Measurements from ENCODE around the gene RPL29.

GRCh38 chr3:52038227-52038626 is 42.5 kb upstream of the RPL29 start:
- TF ChIP-seq CTCF (IDR thresholded peaks at IDR 0.05; ENCODE audit: extremely low read depth in 1 of 2, insufficient read depth in 1 of 2, low read depth in 1 of 2, low read length in 2 of 2) = no peak
- no peak for TF ChIP-seq POLR2A (IDR thresholded peaks at IDR 0.05; ENCODE audit: low read depth, low read length)
- no peak for TF ChIP-seq POLR2AphosphoS5 (IDR thresholded peaks at IDR 0.05; ENCODE audit: insufficient read depth, low read depth, low read length)
- no peak for TF ChIP-seq EZH2 (IDR thresholded peaks at IDR 0.05; ENCODE audit: borderline replicate concordance, low read depth, low read length, severe bottlenecking)
- TF ChIP-seq MYC (IDR thresholded peaks at IDR 0.05; ENCODE audit: low read depth, low read length) = no peak
- no peak for TF ChIP-seq MAX (IDR thresholded peaks at IDR 0.05; ENCODE audit: insufficient read depth, insufficient read length)

Data from endothelial cell of umbilical vein (primary cell).